Measurements from ENCODE around the gene COL1A1.

DNA sequence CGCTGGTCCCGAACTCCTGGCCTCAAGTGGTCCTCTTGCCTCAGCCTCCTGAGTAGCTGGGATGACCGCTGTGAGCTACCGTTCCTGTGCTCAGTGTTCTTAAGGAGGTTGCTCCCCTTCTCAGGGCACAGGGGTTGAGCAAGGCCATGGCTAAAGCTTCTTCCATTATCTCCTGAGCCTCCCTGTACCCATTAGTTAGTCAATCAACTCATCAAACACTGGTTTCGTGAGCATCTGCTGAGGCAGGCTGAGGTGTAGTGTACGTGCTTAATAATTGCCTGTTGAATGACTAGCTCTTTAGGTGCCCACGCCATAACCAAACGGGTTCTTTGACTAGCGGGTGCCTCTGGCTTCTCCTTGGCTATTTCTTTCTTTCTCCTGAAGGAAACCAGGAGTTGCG lies 24.0 kb downstream of the COL1A1 start:
- TF ChIP-seq, protein P1, sequence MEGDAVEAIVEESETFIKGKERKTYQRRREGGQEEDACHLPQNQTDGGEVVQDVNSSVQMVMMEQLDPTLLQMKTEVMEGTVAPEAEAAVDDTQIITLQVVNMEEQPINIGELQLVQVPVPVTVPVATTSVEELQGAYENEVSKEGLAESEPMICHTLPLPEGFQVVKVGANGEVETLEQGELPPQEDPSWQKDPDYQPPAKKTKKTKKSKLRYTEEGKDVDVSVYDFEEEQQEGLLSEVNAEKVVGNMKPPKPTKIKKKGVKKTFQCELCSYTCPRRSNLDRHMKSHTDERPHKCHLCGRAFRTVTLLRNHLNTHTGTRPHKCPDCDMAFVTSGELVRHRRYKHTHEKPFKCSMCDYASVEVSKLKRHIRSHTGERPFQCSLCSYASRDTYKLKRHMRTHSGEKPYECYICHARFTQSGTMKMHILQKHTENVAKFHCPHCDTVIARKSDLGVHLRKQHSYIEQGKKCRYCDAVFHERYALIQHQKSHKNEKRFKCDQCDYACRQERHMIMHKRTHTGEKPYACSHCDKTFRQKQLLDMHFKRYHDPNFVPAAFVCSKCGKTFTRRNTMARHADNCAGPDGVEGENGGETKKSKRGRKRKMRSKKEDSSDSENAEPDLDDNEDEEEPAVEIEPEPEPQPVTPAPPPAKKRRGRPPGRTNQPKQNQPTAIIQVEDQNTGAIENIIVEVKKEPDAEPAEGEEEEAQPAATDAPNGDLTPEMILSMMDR (IDR thresholded peaks at IDR 0.05): no peak
- no peak for TF ChIP-seq POLR2A (IDR thresholded peaks at IDR 0.05)

Data from body of pancreas (tissue), 4 donors.